Stimulated activated CD4-positive, alpha-beta T cell treated with anti-CD3 and anti-CD28 coated beads, TNF-alpha, amount 100 ng/mL, for 48 hours (primary cell): ENCODE data around the gene GRM5.

ENCODE experiments used
- DNase-seq, 3 donors: peaks; one replicate each; pipeline ENCODE4 v3.0.0-alpha.2; 2020; ENCODE audit warnings: low read depth in 3 of 3

GRM5 gene

DNA sequence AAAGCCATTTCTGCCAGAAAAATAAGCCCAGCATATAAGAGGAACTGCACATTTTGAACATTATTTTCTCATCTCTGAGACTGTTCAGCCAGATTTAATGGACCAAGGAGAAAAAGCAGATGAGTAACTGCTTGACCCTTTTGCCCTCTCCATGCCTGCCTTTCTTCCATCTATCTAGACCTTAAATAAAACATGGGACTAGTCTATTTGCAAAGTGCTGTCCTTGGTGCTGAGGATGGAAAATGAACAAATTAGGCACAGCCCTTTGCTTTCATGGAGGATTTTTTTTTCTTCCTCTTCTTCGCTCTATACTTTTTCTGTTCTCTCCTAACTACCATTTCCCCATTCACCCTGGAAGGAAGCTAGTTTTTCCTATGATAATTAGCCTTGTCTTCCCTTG lies 361.3 kb downstream of the GRM5 start:
- DNase-seq: no peak

DNA sequence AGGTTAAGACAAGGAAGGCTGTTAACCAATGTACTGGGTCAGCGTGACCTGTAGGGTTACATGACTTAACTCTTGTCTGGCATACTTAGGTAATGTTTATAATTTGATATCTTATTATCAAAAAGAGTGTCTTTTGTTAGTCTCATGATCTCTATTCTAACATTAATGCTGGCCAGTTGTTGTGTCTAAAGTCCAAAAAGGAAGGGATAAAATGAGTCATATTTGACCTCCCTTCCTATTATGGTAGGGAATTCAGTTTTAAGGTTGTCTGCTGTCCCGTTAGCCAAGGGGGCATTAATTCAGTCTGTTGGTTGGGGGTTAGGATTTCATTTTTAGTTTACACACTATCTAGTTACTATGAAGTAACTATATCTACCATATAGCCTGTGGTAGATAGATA lies 364.0 kb downstream of the GRM5 start:
- no peak for DNase-seq

DNA sequence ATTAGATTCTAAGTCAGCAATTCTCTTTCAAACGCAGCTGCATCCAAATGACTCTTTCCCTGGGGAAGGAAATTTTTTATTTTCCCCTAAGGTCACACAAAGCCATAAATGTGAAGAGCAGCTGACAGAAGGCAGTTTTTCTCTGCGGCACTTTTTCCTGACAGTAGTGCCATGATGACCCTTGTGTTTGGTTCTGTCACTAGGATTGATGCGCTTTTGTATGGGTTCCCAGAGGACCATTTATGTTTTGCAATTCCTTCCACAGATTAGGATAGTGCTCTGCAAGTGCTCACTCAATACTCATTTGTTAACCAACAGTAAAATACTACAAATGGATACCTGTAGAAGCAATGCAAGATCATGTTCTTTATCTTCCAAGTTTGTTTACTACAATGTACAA lies 368.6 kb downstream of the GRM5 start:
- no peak for DNase-seq

DNA sequence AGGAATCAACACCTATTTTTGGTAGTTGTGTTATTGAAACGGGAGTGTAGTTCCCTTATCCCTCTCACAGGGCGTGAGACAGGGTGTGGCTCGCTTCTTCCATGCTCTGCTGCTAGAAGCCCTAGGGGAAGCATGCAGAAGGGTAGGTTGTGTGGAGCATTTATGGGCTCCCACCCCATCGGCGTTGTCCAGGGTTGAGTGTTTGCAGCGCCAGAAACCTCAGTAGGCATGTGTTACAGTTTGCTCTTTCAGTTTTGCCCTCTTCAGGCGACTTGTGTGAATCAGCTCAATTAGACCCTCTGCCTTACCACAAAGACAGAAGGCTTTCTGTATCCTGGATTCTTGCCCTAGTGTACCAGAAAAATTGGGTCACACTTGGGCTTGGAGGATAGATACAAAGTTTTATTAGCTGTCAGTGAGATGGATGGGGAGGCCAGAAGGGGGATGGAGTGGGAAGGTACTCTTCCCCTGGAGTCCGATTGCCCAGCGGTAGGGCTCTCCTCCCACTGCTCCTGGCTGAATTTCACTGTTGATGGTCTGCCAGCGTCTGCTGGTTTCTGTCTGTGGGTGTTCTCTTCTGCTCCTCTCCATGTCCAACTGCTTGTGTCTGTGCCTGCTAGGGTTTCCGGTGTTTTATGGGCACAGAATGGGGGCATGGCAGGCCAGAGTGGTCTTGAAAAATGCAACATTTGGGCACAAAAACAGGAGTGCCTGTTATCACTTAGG lies 369.9 kb downstream of the GRM5 start:
- DNase-seq: no peak

DNA sequence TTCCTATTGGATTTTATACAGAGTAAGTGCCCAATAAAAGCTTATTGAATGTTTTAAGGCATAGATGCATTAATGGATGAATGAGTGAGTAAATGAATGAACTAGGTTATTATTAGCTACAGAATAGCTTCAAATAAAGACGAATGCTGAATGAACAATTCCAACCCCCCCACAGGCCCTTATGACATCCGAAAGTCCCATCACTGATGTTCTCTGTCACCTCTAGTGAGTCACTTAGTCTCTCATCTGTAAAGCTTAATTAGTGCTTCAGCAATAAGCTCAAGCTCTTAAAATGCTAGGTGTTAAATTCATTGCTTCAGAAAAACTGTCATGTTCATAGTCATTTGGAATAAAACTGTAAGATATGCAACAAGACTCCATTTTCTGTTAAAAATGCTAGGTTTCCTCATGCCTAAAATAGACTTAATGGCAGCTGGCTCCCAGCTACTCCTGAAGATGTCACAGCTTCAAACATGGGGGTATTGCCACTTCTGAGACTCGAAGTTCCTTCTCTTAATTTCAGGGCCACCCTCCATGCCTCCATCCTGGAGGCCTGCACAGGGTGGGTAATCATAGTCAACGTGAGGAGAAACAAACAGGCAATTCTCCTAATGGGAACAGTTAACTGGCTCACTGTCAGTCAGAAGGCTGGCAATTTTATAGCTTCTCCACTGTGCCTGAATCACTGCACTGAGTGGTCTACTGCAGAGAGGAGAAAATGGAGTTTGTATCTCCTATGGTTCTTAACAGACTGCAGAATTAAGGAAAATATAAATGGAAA lies 373.3 kb downstream of the GRM5 start:
- no peak for DNase-seq

DNA sequence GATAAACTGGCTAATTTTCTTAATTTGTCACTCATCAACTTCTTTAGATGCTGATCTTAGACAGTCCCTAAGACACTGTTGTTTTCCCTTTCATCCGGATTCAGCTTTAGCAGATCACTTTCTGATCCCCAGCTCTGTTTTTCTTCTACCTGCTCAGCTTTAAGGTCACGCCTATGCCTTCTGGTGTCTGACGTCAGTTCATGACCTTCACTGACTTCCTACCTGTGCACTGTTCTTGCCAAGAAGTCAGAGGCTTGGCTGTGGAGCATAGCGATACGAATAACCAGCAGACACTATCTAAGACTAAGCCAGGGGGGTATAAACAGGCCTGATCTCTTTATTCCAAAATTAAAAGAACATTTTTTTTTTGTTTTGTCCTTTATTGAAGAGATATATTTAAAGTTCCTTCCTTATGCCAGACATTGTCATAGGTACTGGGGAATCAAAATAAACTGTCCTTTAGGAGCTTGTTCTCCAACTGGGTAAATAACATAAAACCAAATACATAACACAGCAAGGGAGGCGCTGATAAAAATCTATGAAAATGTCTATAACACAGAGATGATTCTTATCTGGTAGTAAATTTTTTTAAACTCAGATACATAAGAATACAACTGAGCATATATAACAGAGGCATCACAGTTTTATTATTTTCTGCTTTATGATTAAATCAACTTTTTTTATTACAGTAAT lies 376.1 kb downstream of the GRM5 start:
- DNase-seq: no peak

DNA sequence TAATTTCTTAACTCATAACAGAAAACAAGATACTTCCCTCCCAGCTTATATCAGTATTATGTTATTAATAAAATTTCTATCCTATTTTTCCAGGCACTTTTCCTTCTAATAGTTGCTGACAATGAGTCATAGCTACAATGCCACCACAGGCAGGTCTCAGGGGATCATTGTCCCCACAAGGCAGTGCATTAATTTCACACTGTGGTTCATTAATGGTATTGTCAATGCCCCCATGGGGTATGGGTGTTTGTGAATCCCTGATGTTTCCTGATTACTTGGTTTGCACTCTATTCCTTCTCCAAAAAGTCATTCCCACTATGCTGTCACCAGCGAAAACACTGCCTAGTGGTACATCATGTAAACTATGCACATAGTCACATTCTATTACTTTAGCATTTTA lies 382.8 kb downstream of the GRM5 start:
- no peak for DNase-seq

DNA sequence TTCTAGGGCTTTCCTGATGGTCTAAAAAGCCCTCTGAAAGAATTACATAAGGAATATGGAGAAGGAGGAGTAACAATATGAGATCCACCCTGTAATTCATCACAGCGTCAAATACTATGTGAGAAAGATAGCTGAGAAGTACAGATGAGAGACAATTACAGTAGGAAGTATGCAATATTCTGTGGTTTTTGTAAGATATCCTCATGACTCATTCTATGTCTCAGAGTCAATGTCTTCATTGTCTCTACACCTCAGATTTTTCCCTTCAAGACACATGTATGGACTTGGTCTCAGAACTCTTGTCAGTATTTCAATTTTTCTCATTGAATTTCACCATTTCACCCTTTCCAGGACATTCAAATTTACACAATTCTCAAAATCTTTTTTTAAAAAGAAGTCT lies 385.0 kb downstream of the GRM5 start:
- no peak for DNase-seq

DNA sequence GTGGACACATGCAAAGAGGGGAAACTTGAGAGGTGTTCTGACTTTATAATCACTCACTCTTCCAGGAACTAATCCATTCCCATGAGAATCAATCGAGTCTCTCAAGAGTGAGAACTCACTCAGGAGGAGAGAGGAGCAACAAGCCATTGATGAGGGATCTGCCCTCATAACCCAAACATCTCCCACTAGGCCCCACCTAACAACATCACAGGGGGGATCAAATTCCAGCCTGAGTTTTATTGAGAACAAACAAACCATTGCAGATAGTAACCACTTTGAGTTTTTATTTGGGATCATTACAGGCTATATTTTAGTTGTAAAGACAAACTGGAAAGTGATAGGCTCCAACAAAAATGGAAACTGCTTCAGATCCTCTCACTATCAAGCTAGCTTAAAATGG lies 399.4 kb downstream of the GRM5 start:
- DNase-seq: no peak

DNA sequence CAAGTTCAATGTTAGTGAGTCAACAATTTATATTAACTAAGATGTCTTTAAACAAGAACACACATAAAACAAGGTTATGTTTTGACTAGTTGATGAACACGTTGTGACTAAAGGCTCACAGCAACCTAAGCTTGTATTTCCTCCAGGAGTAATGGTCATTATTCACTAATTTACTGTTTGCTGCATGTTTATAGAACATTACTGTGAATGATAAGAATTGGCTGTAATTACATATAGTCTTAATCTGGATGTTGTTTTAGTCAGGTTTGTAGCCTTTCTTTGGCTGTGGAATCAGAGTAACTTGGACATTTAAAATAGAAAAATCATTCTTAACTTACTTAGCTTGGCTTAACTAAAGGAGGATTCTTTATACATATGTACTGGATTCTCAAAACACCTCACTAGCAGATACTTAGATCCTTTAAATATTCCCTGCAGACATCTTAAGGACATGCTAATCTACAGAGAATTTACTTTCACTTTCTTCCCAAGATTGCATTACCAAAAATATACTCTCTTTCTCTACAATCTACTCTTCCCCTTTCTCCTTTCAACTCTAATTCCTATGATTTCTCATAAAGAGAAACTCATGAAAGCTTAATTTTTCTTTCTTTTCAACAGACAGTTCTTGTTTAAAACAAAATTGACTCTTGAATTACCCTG lies 408.6 kb downstream of the GRM5 start:
- no peak for DNase-seq

DNA sequence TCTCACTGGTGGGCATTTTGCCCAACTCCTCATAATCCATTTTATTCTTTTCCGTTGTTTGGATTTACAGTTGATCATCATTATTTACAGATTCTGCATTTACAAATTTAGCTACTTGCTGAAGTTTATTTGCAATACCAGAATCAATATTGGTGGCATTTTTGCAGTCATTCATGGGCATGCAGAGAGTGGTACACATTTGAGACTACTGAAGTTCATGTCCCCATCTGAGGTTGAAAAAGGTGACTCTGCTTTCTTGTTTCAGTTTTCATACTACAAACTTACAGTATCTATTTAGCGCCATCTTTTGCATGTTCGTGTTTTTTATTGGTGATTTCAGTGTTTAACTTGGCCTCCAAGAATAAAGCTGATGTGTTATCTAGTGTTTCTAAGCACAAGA lies 409.5 kb downstream of the GRM5 start:
- no peak for DNase-seq

DNA sequence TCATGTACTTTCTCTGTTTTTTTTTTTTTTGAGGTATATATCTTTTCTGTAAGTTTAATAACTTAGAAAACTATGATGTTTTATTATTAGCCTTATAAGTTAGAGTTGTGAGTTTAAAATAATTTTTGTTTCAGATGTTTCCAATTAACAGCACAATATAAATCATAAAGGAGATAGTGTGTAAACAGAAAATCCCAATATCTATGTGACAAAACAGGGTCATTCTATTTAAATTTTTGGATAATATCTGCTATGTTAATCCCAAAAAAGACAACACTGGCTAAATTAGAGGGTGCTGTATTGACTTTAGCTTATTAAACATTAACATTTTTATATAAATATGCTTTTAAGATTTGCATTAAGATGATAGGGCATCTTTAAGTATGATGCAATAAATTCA lies 410.1 kb downstream of the GRM5 start:
- no peak for DNase-seq

DNA sequence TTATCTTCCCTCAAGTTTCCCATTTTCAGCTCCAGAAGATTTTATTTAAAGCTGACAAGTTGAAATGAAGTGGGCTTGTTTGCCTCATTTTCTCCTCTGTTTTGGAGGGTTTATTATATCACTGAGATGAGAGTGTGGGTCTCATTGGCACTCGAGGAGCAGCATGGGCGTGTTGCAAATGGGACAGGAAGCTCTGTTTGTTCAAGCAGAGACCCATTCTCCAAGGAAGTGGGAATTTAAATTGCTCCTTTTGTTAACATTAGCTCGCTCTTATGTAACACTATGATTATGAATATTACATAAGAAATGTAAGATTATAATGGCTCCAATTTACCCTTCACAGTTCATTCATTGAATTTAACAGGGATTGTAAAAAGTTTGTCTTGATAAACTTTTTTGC lies 410.6 kb downstream of the GRM5 start:
- no peak for DNase-seq

DNA sequence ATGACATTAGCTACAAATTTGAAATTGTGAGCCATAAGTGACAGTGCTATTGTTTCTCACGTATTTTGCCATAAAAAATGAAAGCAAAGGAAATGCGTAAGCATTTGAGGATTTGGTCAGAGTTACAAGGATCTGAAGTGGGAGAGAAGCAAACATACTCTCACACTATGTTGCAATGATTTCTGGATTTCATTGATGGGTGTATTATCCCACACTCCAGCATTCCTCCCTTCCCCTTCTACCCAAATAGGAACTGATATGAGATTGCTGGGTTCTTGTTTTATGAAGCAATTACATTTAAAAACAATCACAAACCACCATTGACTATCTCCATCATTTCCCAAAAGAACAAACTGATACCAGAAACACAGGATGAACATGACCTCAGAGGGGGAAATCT lies 414.2 kb downstream of the GRM5 start:
- DNase-seq: no peak

DNA sequence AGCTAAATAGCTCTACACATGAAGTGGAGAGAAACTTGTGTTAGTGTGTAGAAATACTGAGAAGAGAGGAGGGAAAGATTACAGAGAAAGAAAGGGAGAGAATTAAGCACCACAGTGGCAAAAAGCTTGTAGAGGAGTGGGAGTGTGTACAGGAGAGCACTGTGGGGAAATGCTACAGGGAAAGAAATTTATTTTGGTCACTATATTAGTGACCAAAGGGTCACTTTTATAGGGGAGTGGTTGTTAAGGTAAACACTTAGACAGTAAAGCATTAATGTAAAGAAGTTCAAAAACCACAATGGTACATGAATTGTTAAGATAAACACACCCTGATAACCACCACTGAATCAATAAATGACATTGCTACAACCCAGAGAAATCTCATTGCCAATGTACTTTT lies 421.1 kb downstream of the GRM5 start:
- DNase-seq: no peak

DNA sequence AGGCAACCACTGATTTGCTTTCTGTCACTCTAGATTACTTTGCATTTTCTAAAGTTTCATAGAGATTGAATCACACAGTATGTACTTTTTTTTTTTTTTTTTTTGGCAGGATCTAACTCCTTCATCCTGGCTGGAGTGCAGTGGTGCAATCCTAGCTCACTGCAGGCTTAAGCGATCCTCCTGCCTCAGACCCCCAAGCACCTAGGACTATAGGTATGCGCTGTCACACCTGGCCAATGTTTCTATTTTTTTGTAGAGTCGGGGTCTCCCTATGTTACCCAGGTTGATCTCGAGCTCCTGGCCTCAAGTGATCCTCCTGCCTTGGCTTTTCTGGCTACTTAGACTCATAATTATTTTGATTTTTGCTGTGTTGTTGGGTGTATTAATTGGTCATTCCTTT lies 433.6 kb downstream of the GRM5 start:
- no peak for DNase-seq

DNA sequence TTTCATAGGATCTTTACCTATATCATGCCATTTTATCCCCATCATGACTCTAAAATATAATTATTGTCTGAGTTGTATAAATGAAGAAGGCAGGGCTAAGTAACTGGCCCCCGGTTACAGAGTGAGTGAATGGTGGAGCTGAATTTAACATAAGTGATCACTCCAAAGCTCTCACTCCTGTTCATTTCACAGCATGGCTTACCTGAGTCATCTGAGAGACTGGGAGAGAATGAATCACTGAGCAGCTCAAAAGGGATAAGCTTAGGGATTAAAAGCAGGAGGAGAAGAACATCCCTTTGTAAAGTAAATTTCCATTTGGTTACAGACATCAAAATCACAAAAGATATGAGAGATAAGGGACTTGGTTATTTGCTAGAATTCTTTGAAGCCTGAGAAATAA lies 434.3 kb downstream of the GRM5 start:
- no peak for DNase-seq

DNA sequence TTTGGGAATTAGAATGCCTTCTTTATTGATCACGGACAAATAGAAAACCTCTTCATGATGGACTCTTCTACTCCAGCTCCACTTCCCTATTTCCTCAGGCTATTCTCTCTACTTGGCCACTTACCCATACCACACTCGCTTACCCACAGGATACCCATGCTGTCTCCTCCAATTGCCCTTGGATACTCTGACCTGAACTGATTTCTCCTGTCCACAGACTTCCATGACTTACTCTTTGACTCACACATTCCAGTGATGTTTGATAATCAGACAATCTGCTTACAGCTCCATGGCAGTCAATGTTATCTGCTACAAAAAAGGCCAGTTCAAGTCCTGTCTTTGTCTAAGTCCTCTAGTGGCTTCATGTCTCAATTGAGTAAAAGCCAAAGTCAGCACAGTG lies 436.3 kb downstream of the GRM5 start:
- no peak for DNase-seq

DNA sequence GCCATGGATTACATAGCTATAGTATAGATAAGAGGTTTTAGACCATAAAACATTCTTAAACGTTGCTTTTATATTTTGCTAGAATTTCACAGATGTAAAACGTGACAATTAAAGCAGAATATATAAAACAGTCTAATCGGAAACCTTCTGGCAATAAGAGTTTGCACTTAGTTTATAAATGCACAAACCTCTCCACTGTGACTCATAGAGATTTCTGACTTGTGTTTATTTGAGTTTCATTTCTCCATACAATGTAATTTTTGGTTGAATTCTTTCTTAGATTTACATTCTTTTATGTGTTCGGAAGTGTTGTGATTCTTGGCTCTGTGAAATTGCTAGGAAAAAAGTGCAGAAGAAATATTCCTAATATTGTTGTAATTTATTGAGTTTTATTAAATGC lies 439.6 kb downstream of the GRM5 start:
- no peak for DNase-seq

DNA sequence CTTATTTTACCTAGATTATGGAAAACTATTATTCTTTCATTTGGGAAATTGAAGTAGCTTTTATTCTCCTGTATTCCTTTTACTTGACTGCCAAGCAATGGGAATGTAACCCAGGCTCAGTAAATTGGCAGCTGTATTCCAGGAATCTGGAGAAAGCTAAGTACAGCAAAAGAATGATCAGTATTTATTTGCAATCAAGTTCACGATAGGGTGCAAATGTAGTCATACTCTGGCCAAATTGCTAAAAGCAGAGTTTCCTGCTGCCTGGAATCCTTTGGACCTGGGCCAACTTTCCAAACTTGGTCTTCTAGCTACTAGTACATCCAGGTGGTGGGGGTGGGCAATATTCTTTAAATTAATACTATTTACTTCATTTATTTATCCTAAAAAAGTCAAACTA lies 442.3 kb downstream of the GRM5 start:
- DNase-seq: no peak

DNA sequence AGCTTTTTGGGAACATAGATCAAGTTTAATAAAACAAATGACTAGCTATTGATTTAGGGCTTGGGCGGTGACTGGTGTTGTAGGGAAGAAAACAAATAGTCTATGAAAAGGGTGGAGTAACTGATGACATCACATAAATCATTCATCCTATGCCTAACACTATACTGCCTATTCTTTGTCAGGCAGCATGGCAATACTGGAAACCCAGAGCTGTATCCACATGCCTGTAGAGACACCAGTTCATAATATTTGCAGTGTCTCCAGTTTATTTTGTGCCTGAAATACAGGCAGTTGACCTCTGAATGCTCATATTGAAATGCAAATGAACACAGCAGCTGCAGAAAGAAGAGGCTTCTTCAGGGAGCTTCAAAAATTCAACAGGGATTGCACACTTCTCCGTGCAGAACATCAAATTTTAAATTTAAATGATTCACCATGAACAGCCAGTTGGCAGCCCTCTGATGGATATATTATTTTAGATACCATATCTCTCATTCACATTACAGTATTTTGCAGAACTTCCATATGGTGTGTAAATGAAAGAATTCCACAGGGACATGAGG lies 445.1 kb downstream of the GRM5 start:
- no peak for DNase-seq
